Measurements from ENCODE around the gene CFD.

Gene CFD

GRCh38 chr19:883661-884211 is 24.3 kb downstream of the CFD start:
- no peak overlapping the region for H3K9ac ChIP-seq (ENCODE audit: low read length)
- H3K36me3 ChIP-seq (ENCODE audit: low read length) = no peaks in the 10 kb centered on the region

GRCh38 chr19:884420-885211 is 25.2 kb downstream of the CFD start:
- no peaks in the 10 kb centered on the region for H3F3A ChIP-seq (ENCODE audit: insufficient read depth)
- H3K4me3 ChIP-seq (ENCODE audit: insufficient read depth, low read length, poor library complexity, severe bottlenecking) = no peak overlapping the region
- no peaks in the 10 kb centered on the region for H3K9me3 ChIP-seq (ENCODE audit: insufficient read depth, low read length)
- H3K4me2 ChIP-seq (ENCODE audit: low read depth, low read length, poor library complexity, severe bottlenecking) = no peak overlapping the region
- H3K79me2 ChIP-seq (ENCODE audit: insufficient read depth, low read length) = no peaks in the 10 kb centered on the region
- H2AFZ ChIP-seq (ENCODE audit: low read depth, low read length, severe bottlenecking) = no peak overlapping the region
- H3K36me3 ChIP-seq (ENCODE audit: low read length) = no peaks in the 10 kb centered on the region
- no peaks in the 10 kb centered on the region for H4K20me1 ChIP-seq (ENCODE audit: low read depth, low read length)
- no peak overlapping the region for H3K9ac ChIP-seq (ENCODE audit: low read length)
- no peaks in the 10 kb centered on the region for H3K9me2 ChIP-seq (replicated peaks; ENCODE audit: insufficient read depth, low read length)
- no peak overlapping the region for H3K27ac ChIP-seq (ENCODE audit: low read depth, low read length)
- TF ChIP-seq CTCF (IDR thresholded peaks at IDR 0.05; ENCODE audit: insufficient read depth, low read length, poor library complexity, severe bottlenecking) (no peak), EZH2phosphoT487 (conservative IDR thresholded peaks at IDR 0.05; ENCODE audit: low read length) (no peak)
- H3K27me3 ChIP-seq (ENCODE audit: low read length) = no peaks in the 10 kb centered on the region

More at GRCh38 chr19:883661-884211, 24.3 kb downstream of the CFD start:
- H2AFZ ChIP-seq (ENCODE audit: low read depth, low read length, severe bottlenecking) = no peak overlapping the region
- no peak overlapping the region for H3K4me3 ChIP-seq (ENCODE audit: insufficient read depth, low read length, poor library complexity, severe bottlenecking)
- H3K9me2 ChIP-seq (replicated peaks; ENCODE audit: insufficient read depth, low read length) = no peaks in the 10 kb centered on the region
- H3K27ac ChIP-seq (ENCODE audit: low read depth, low read length) = no peak overlapping the region
- H3F3A ChIP-seq (ENCODE audit: insufficient read depth) = no peaks in the 10 kb centered on the region
- no peaks in the 10 kb centered on the region for H3K9me3 ChIP-seq (ENCODE audit: insufficient read depth, low read length)
- no peaks in the 10 kb centered on the region for H3K79me2 ChIP-seq (ENCODE audit: insufficient read depth, low read length)
- no peaks in the 10 kb centered on the region for H3K27me3 ChIP-seq (ENCODE audit: low read length)
- TF ChIP-seq CTCF (IDR thresholded peaks at IDR 0.05; ENCODE audit: insufficient read depth, low read length, poor library complexity, severe bottlenecking) (no peak), EZH2phosphoT487 (conservative IDR thresholded peaks at IDR 0.05; ENCODE audit: low read length) (no peak)
- H4K20me1 ChIP-seq (ENCODE audit: low read depth, low read length) = no peaks in the 10 kb centered on the region
- H3K4me2 ChIP-seq (ENCODE audit: low read depth, low read length, poor library complexity, severe bottlenecking) = no peak overlapping the region

- no peak overlapping the region for H3K4me3 ChIP-seq (ENCODE audit: insufficient read depth, low read length, poor library complexity, severe bottlenecking)
- no peak overlapping the region for H3K27ac ChIP-seq (ENCODE audit: low read depth, low read length)
- H3K9me3 ChIP-seq (ENCODE audit: insufficient read depth, low read length) = no peaks in the 10 kb centered on the region
- H3K27me3 ChIP-seq (ENCODE audit: low read length) = no peaks in the 10 kb centered on the region
- H3K9ac ChIP-seq (ENCODE audit: low read length) = no peak overlapping the region
- H3F3A ChIP-seq (ENCODE audit: insufficient read depth) = no peaks in the 10 kb centered on the region
- H3K36me3 ChIP-seq (ENCODE audit: low read length) = no peaks in the 10 kb centered on the region
- no peaks in the 10 kb centered on the region for H3K9me2 ChIP-seq (replicated peaks; ENCODE audit: insufficient read depth, low read length)
- H3K4me2 ChIP-seq (ENCODE audit: low read depth, low read length, poor library complexity, severe bottlenecking) = no peak overlapping the region
- no peaks in the 10 kb centered on the region for H4K20me1 ChIP-seq (ENCODE audit: low read depth, low read length)
- TF ChIP-seq CTCF (IDR thresholded peaks at IDR 0.05; ENCODE audit: insufficient read depth, low read length, poor library complexity, severe bottlenecking) (no peak), EZH2phosphoT487 (conservative IDR thresholded peaks at IDR 0.05; ENCODE audit: low read length) (no peak)
- no peaks in the 10 kb centered on the region for H3K79me2 ChIP-seq (ENCODE audit: insufficient read depth, low read length)
- H2AFZ ChIP-seq (ENCODE audit: low read depth, low read length, severe bottlenecking) = no peak overlapping the region
Observed at GRCh38 chr19:885536-886224, 26.2 kb downstream of the CFD start.
